ENCODE measurements around the gene RIPPLY3.
"Not testable (repeated sequence)": the region's sequence is repeated elsewhere in the genome, so short reads cannot be mapped to it uniquely, and the experiment has no call there.

The RIPPLY3 gene

DNA sequence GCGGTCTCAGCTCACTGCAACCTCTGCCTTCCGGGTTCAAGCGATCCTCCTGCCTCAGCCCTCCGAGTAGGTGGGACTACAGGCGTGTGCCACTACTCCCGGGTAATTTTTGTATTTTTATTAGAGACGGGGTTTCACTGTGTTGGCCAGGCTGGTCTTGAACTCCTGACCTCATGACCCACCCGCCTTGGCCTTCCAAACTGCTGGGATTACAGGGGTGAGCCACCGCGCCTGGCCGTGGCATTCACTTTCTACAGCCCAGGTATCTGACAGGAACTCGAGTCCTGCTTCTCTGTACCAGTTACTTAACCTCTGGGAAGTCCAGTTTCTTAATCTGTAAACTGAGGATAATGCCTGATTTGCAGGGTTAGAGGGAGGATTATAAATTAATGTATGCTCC, 3.7 kb upstream of the RIPPLY3 start:
- peaks cover 32% of the 10 kb centered on the region for H3K27me3 ChIP-seq (ENCODE audit: control insufficient read depth, insufficient read depth, low read length)
- H3K9me3 ChIP-seq (ENCODE audit: control insufficient read depth, insufficient read depth, low read length); H3K9ac ChIP-seq (ENCODE audit: low read depth, low read length); H3K36me3 ChIP-seq (ENCODE audit: control insufficient read depth, insufficient read depth, low read length); H3K4me3 ChIP-seq (ENCODE audit: low read depth, low read length); H3K4me1 ChIP-seq (ENCODE audit: control insufficient read depth, insufficient read depth, low read length): not testable (repeated sequence)

DNA sequence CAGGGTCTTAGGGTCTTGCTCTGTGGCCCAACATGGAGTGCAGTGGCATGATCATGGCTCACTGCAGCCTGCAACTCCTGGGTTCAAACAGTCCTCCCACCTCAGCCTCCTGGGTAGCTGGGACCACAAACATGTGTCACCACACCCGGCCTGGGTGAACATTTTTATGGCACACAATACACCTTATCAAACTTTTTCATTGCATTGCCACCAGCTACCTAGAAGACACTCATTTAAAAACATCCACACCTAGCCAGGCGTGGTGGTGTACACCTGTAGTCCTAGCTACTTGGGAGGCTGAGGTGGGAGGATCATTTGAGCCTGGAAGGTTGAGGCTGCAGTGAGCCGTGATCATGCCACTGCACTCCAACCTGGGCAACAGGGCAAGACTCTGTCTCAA, 2.6 kb upstream of the RIPPLY3 start:
- not testable (repeated sequence) for H3K9ac ChIP-seq (ENCODE audit: low read depth, low read length); H3K4me1 ChIP-seq (ENCODE audit: control insufficient read depth, insufficient read depth, low read length); H3K36me3 ChIP-seq (ENCODE audit: control insufficient read depth, insufficient read depth, low read length); H3K4me3 ChIP-seq (ENCODE audit: low read depth, low read length); H3K9me3 ChIP-seq (ENCODE audit: control insufficient read depth, insufficient read depth, low read length)
- peaks cover 41% of the 10 kb centered on the region for H3K27me3 ChIP-seq (ENCODE audit: control insufficient read depth, insufficient read depth, low read length)

DNA sequence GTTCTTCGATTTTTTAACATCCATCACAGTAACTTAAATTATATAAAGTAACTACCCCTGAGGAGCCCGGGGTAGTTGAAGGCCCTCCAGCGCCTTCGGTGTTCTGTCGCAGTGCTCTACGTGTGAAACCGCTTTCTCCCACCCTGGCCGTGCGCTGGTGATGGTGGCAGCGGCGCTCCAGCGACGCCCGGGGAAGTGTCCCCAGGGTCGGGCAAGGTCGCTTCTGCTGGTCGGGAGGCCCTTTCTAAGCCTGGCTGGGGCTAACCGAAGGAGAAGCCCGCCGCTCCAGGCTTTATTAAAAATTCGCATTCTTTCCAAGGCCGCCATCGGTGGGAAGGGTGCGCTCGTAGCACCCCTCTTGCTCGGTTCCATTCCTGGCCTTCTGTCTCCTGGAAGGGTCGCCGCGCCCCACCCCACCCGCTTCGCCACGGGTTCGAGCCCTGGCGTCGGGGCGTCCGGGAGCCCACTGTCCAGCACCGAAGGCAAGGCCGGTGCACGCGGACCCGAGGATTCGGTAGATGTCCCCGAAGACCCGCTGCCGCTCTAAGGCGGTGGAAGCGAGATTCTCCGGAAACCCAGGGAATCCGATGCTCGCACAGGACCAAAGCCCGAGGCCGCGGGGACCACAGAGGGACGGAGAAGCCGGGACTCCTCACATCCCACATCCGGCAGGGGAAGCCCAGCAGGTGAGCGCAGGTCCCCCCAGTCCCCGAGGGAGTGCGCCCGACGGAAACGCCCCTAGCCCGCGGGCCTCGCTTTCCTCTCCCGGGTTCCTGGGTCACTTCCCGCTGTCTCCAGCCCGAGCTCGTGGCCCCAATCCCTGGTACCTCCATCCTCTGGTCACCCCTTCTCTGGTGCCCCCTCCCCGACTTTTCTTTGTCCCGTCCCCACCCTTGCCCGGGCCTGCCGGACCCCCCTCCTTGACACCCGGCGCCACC, 685 bp upstream of the RIPPLY3 start:
- Histone ChIP-seq H3K9ac (ENCODE audit: low read depth, low read length) (no peak overlapping the region), H3K4me3 (ENCODE audit: low read depth, low read length) (peak overlapping the region; percentile 61), H3K4me1 (ENCODE audit: control insufficient read depth, insufficient read depth, low read length) (no peaks in the 10 kb centered on the region), H3K36me3 (ENCODE audit: control insufficient read depth, insufficient read depth, low read length) (no peaks in the 10 kb centered on the region), H3K9me3 (ENCODE audit: control insufficient read depth, insufficient read depth, low read length) (no peaks in the 10 kb centered on the region), H3K27me3 (ENCODE audit: control insufficient read depth, insufficient read depth, low read length) (peaks cover 50% of the 10 kb centered on the region)

DNA sequence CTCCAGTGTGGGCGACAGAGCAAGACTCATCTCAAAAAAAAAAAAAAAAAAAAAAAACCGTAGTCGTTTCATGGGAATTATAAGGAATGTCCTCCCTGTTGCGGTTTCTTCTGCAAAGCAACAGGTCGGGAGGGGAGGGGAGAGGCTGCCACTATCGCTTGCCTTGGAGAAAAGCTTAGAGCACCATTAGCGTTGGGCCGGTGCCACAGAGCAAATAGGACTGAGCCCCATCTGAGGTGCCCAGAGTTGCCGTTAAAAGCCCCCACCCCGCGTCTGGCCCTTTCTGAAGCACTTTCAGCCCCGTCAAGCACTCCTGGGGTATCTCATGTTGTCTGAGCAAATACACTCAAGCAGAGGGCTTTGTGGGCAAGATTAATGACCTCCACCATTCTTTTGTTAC, 2.2 kb downstream of the RIPPLY3 start:
- Histone ChIP-seq H3K4me1 (ENCODE audit: control insufficient read depth, insufficient read depth, low read length) (no peaks in the 10 kb centered on the region), H3K36me3 (ENCODE audit: control insufficient read depth, insufficient read depth, low read length) (no peaks in the 10 kb centered on the region), H3K4me3 (ENCODE audit: low read depth, low read length) (no peak overlapping the region), H3K9me3 (ENCODE audit: control insufficient read depth, insufficient read depth, low read length) (no peaks in the 10 kb centered on the region), H3K9ac (ENCODE audit: low read depth, low read length) (no peak overlapping the region), H3K27me3 (ENCODE audit: control insufficient read depth, insufficient read depth, low read length) (peaks cover 47% of the 10 kb centered on the region)

DNA sequence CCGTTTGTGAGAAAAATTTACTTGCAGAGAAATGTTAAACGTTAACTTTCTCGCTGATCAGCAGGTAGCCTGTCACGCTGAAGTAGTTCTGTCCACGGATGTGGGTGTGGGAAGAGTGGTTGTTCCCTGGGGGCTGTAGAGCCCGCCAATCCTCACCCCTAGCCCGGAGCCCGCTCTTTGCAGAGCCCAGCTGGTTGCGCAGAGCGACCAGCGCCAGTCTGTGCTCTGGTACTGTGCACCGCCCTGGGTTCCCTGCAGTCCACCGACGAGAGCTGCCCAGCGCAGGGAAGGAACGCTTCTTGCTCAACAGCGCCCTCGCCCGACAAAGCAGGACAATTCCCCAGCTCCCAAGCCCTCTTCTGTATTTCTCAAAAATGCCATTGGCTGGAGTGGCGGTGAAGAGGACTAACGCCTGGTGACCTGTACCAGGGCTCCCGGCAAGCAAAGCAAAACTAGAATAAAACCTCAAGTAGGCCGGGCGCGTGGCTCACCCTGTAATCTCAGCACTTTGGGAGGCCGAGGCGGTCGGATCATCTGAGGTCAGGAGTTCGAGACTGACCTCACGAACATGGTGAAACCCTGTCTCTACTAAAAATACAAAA, 3.3 kb downstream of the RIPPLY3 start:
- peak overlapping the region; percentile 38 for H3K4me3 ChIP-seq (ENCODE audit: low read depth, low read length)
- H3K36me3 ChIP-seq (ENCODE audit: control insufficient read depth, insufficient read depth, low read length): no peaks in the 10 kb centered on the region
- H3K9me3 ChIP-seq (ENCODE audit: control insufficient read depth, insufficient read depth, low read length): no peaks in the 10 kb centered on the region
- H3K4me1 ChIP-seq (ENCODE audit: control insufficient read depth, insufficient read depth, low read length): no peaks in the 10 kb centered on the region
- H3K9ac ChIP-seq (ENCODE audit: low read depth, low read length): no peak overlapping the region
- peaks cover 39% of the 10 kb centered on the region for H3K27me3 ChIP-seq (ENCODE audit: control insufficient read depth, insufficient read depth, low read length)

DNA sequence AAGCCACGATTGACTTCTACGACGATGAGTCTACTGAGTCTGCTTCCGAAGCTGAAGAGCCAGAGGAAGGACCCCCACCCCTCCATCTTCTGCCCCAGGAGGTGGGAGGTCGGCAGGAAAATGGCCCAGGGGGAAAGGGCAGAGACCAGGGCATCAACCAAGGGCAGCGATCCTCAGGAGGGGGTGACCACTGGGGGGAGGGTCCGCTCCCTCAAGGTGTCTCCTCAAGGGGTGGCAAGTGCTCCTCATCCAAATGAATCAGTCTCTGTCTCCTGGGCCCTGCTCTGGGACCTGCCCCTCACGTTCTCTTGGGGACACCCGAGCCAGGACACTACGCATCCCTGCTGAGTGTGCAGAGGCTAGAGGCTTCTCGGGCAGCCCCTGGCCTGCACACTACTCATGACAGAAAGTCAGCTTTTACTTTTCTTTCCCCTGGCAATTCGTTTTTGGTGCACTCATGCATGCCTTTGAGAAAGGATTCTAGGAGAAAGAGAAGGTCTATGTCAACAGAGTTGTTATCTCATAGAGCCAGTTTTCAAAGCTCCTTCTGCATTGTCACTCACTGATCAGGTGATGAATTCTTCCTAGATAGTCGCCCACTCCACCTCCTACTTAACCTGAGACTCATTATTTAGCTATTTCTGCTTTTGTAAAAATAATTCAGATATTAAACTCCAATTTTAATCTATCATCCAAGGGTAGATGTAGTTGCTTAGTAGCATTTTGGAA, 11.6 kb downstream of the RIPPLY3 start:
- Histone ChIP-seq H3K4me3 (ENCODE audit: low read depth, low read length) (no peak overlapping the region), H3K9me3 (ENCODE audit: control insufficient read depth, insufficient read depth, low read length) (no peaks in the 10 kb centered on the region), H3K36me3 (ENCODE audit: control insufficient read depth, insufficient read depth, low read length) (no peaks in the 10 kb centered on the region), H3K9ac (ENCODE audit: low read depth, low read length) (no peak overlapping the region), H3K27me3 (ENCODE audit: control insufficient read depth, insufficient read depth, low read length) (no peaks in the 10 kb centered on the region), H3K4me1 (ENCODE audit: control insufficient read depth, insufficient read depth, low read length) (no peaks in the 10 kb centered on the region)

DNA sequence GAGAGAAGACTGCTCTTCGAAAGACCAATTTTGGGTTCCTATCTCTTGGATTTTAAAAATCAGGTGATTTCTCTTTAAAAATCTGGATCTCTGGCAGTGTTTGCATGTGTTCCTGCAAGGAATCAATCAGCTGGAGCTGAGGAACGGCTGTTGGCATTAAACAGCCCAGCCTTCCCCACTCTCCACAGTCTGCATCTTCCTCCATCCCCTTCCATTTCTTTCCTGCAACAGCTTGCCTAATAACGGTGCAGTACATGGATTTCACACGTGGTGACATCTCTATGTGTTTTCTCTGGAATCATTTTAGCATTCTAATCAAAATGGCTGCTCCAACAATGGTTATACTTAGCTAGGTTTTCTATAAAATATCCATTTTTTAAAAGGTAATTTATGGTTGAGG, 20.0 kb downstream of the RIPPLY3 start:
- Histone ChIP-seq H3K9ac (ENCODE audit: low read depth, low read length) (no peak overlapping the region), H3K4me1 (ENCODE audit: control insufficient read depth, insufficient read depth, low read length) (no peaks in the 10 kb centered on the region), H3K9me3 (ENCODE audit: control insufficient read depth, insufficient read depth, low read length) (no peaks in the 10 kb centered on the region), H3K4me3 (ENCODE audit: low read depth, low read length) (no peak overlapping the region), H3K27me3 (ENCODE audit: control insufficient read depth, insufficient read depth, low read length) (peaks cover 3% of the 10 kb centered on the region), H3K36me3 (ENCODE audit: control insufficient read depth, insufficient read depth, low read length) (no peaks in the 10 kb centered on the region)

DNA sequence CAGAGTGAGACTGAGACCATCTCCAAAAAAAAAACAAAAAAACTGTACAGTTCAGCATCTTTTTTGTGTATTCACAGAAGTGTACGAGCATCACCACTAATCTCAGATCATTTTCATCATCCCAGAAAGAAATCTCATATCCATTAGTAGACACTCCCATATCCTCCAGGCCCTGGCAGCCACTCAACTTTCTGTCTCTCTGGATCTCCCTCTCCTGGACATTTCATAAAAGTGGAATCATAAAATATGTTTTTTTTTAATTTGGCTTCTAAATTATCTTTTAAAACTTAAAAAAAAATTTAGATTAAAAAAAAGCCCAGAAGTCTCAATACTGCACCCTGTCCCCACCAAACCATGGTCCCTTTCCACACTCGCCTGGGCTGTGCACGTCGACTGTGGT, 22.1 kb downstream of the RIPPLY3 start:
- Histone ChIP-seq H3K36me3 (ENCODE audit: control insufficient read depth, insufficient read depth, low read length) (no peaks in the 10 kb centered on the region), H3K27me3 (ENCODE audit: control insufficient read depth, insufficient read depth, low read length) (peaks cover 6% of the 10 kb centered on the region)

DNA sequence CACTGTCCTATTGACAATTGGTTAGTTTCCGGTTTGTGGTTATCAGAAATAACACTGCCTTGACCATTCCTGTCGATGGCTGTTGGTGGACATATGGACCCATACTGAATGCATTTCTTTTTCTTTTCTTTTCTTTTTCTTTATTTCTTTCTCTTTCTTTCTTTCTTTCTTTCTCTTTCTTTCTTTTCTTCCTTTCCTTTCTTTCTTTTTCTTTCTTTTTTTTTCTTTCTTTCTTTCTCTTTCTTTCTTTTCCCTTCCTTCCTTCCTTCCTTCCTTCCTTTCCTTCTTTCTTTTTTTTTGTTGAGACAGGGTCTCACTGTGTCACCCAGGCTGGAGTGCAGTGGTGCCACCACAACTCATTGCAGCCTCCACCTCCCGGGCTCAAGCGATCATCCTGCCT, 24.4 kb downstream of the RIPPLY3 start:
- Histone ChIP-seq H3K4me3 (ENCODE audit: low read depth, low read length) (no peak overlapping the region), H3K9ac (ENCODE audit: low read depth, low read length) (no peak overlapping the region), H3K4me1 (ENCODE audit: control insufficient read depth, insufficient read depth, low read length) (no peaks in the 10 kb centered on the region), H3K27me3 (ENCODE audit: control insufficient read depth, insufficient read depth, low read length) (peaks cover 6% of the 10 kb centered on the region), H3K36me3 (ENCODE audit: control insufficient read depth, insufficient read depth, low read length) (no peaks in the 10 kb centered on the region), H3K9me3 (ENCODE audit: control insufficient read depth, insufficient read depth, low read length) (no peaks in the 10 kb centered on the region)

More for the DNA sequence above, 22.1 kb downstream of the RIPPLY3 start:
- Histone ChIP-seq H3K9me3 (ENCODE audit: control insufficient read depth, insufficient read depth, low read length) (no peaks in the 10 kb centered on the region), H3K4me3 (ENCODE audit: low read depth, low read length) (no peak overlapping the region), H3K4me1 (ENCODE audit: control insufficient read depth, insufficient read depth, low read length) (no peaks in the 10 kb centered on the region), H3K9ac (ENCODE audit: low read depth, low read length) (no peak overlapping the region)

DNA sequence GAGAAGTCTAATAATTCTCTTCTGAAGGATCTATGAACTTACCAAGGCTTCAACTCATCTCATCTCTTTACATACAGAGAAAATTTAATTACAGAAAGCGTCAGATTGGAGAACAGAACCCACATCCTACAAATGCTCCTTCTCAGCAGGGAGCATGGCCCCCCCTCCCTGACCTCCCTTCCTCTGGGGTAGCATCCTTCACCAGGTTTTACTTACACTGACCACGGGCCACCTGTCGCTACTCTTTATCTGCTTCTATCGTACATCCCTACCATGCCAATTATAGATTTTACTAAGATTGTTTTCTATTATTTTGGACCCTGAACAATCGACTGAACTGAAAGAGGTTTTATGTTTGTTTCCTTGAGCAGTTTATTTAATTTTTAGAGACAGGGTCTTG, 25.8 kb downstream of the RIPPLY3 start:
- Histone ChIP-seq H3K36me3 (ENCODE audit: control insufficient read depth, insufficient read depth, low read length) (no peaks in the 10 kb centered on the region), H3K9me3 (ENCODE audit: control insufficient read depth, insufficient read depth, low read length) (no peaks in the 10 kb centered on the region), H3K9ac (ENCODE audit: low read depth, low read length) (no peak overlapping the region), H3K4me3 (ENCODE audit: low read depth, low read length) (no peak overlapping the region), H3K27me3 (ENCODE audit: control insufficient read depth, insufficient read depth, low read length) (peaks cover 15% of the 10 kb centered on the region), H3K4me1 (ENCODE audit: control insufficient read depth, insufficient read depth, low read length) (no peaks in the 10 kb centered on the region)

DNA sequence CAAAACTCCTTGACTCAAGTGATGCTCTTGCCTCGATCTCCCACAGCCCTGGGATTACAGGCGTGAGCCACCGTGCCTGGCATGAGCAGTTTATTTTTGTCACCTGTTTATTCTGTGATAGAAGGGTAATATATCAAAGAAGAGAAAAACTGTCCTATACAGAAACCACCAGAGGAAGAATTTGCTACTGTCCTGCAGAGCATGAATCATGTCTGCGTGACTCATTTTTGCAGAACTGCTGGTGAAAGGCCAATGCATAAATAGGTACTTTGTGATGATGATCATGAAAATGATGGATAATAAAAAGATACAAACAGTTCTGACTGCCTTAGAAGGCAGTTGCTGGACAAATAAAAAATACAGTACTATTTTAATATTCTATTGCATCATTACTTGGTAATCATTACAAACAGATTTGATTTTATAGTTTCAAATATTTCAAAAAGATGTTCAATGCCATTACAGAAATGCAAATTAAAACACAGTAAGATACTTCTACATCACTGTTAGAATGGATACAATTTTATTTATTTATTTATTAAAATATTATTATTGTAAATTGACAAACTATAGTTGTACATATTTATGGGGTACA, 26.5 kb downstream of the RIPPLY3 start:
- Histone ChIP-seq H3K4me3 (ENCODE audit: low read depth, low read length) (no peak overlapping the region), H3K36me3 (ENCODE audit: control insufficient read depth, insufficient read depth, low read length) (no peaks in the 10 kb centered on the region), H3K9me3 (ENCODE audit: control insufficient read depth, insufficient read depth, low read length) (no peaks in the 10 kb centered on the region), H3K9ac (ENCODE audit: low read depth, low read length) (no peak overlapping the region), H3K4me1 (ENCODE audit: control insufficient read depth, insufficient read depth, low read length) (no peaks in the 10 kb centered on the region), H3K27me3 (ENCODE audit: control insufficient read depth, insufficient read depth, low read length) (peaks cover 21% of the 10 kb centered on the region)

All from iPS-15b (cell line).